ENCODE results near the gene PALM. TPM values are rescaled to one million over a fixed set of nuclear protein-coding genes. Genes with fewer than 3 reads are reported as not detected.

Gene PALM
- total RNA-seq, 1 experiment from 2014 or later: 14.4 TPM

DNA sequence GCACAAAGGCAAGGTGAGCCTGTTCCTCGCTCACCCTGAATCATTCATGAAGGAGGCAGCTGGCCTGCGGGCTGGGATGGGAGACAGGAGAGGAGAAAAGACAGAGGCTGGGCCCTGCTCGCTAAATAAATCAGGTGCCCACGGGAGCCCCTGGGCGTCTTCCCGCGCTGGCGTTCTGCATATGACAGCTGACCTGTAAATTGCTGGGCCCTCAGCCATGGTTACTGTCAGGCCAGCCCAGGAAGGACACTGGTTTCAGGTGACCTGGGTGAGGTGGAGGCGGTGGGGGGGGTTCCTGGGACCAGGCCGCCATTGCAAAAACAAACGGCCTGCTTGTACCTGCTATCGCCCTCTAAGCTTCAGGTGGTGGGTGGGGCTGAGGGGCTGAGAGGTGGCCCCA, 85.1 kb downstream of the PALM start:
- TF ChIP-seq TCF7L2 (IDR thresholded peaks at IDR 0.05; ENCODE audit: low read depth, low read length): no peak
- TF ChIP-seq POLR2AphosphoS5 (IDR thresholded peaks at IDR 0.05; ENCODE audit: low read depth, low read length): no peak
- TF ChIP-seq SIN3A (IDR thresholded peaks at IDR 0.05; ENCODE audit: borderline replicate concordance, insufficient read depth, low read depth, low read length): no peak
- TF ChIP-seq REST (IDR thresholded peaks at IDR 0.05; ENCODE audit: insufficient read depth in 1 of 2, low read depth in 2 of 2, low read length in 1 of 2): no peak
- TF ChIP-seq CTCF (IDR thresholded peaks at IDR 0.05): no peak
- Histone ChIP-seq H3K27me3 (ENCODE audit: control insufficient read depth, insufficient read depth, low read length) (no peaks in the 10 kb centered on the region), H3K27ac (ENCODE audit: low read length) (0 out of 2 replicates have a peak overlapping the region, but pooled peaks have one; percentile 17), H3K36me3 (ENCODE audit: control insufficient read depth, insufficient read depth, low read length) (peaks cover 7% of the 10 kb centered on the region; the same call in 1 of the 2 replicates), H3K4me3 (ENCODE audit: low read depth in 2 of 2, low read length in 2 of 2) (no peak overlapping the region), H3K4me1 (ENCODE audit: control insufficient read depth, insufficient read depth, low read length) (peaks cover 17% of the 10 kb centered on the region), H3K9me3 (ENCODE audit: control insufficient read depth, insufficient read depth, low read depth, low read length) (no peaks in the 10 kb centered on the region)
- POLR2A ChIA-PET: no interaction called here
- DNase-seq (ENCODE audit: low read depth, low spot score): no peak
- in situ Hi-C loops (cut with HindIII; ENCODE audit: low pct_unique_long_range_greater_than_20kb, low sequenced_read_pairs) (no loop called here), intact Hi-C loops (cut with micrococcal nuclease; ENCODE audit: unreplicated experiment) (no loop called here)
- no TSS peak for BruUV-seq (replicated peaks)
- no peak for ATAC-seq
- CTCF ChIA-PET: no interaction called here

DNA sequence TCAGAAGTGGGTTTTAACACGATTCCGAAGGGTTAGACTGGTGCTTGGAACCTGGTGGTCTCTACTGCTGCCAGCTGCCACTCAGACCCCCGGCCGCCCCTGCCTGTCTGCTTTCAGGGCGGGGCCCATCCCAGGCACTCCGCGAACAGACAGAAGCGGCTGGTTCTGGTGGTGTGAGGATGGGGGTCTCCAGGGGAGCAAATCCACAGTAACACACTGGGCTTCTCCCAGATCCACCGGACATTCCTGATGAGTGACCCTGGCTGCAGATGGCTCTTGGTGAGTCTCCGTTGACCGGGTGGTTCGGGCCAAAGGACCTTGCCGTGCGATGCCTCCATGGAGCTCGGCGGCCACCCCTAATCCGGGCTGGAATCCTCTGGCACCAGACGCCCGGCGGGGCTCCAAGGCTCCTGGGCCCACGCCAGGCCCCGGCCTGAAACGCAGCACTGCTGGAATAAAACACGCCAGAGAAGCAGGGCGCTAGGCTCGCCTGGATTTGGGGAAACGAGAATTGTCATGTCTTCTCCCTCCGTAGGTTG, 86.4 kb downstream of the PALM start:
- TF ChIP-seq SIN3A (IDR thresholded peaks at IDR 0.05; ENCODE audit: borderline replicate concordance, insufficient read depth, low read depth, low read length) (no peak), CTCF (IDR thresholded peaks at IDR 0.05) (no peak), REST (IDR thresholded peaks at IDR 0.05; ENCODE audit: insufficient read depth in 1 of 2, low read depth in 2 of 2, low read length in 1 of 2) (no peak), TCF7L2 (IDR thresholded peaks at IDR 0.05; ENCODE audit: low read depth, low read length) (no peak), POLR2AphosphoS5 (IDR thresholded peaks at IDR 0.05; ENCODE audit: low read depth, low read length) (no peak)
- no peaks in the 10 kb centered on the region for H3K27me3 ChIP-seq (ENCODE audit: control insufficient read depth, insufficient read depth, low read length)
- in situ Hi-C loops (cut with HindIII; ENCODE audit: low pct_unique_long_range_greater_than_20kb, low sequenced_read_pairs) (no loop called here), intact Hi-C loops (cut with micrococcal nuclease; ENCODE audit: unreplicated experiment) (no loop called here)
- ChIA-PET POLR2A (interaction anchor here (0.7 kb wide), 1 partner anchor 12 kb away, joined by 3 read pairs; no protein-coding TSS in a partner anchor), CTCF (interaction anchor here (0.7 kb wide), 1 partner anchor 38 kb away, joined by 3 read pairs; no protein-coding TSS in a partner anchor)
- no peak overlapping the region for H3K4me3 ChIP-seq (ENCODE audit: low read depth in 2 of 2, low read length in 2 of 2)
- no peak overlapping the region; the same call in 1 of the 2 replicates for H3K27ac ChIP-seq (ENCODE audit: low read length)
- DNase-seq (ENCODE audit: low read depth, low spot score) (no peak), ATAC-seq (no peak)
- H3K36me3 ChIP-seq (ENCODE audit: control insufficient read depth, insufficient read depth, low read length): peaks cover 11% of the 10 kb centered on the region
- peaks cover 6% of the 10 kb centered on the region for H3K4me1 ChIP-seq (ENCODE audit: control insufficient read depth, insufficient read depth, low read length)
- BruUV-seq (replicated peaks): no TSS peak
- no peaks in the 10 kb centered on the region for H3K9me3 ChIP-seq (ENCODE audit: control insufficient read depth, insufficient read depth, low read depth, low read length)
